ENCODE measurements around the gene KCNF1.

- TF ChIP-seq CTCF (IDR thresholded peaks at IDR 0.05) (no peak), POLR2A (IDR thresholded peaks at IDR 0.05) (no peak)
Measured at GRCh38 chr2:10895231-10895630, 16.5 kb upstream of the KCNF1 start.

Measured in esophagus squamous epithelium (tissue), 4 donors.